NCI-H2107 treated with DMSO at 0.1 percent for 48 hours (cell line): ENCODE data around the gene PFKFB2.
"Not testable (repeated sequence)": the region's sequence is repeated elsewhere in the genome, so short reads cannot be mapped to it uniquely, and the experiment has no call there.

ENCODE experiments used
- DNase-seq: peaks from one replicate; lab custom pipeline; 2025; ENCODE audit not compliant: unreplicated experiment; lab: John Stamatoyannopoulos, UW

The PFKFB2 gene

GRCh38 chr1:207039380-207040180 lies 13.5 kb upstream of the PFKFB2 start:
- no peak for DNase-seq

GRCh38 chr1:207040181-207040533 lies 12.9 kb upstream of the PFKFB2 start:
- no peak for DNase-seq

- not testable (repeated sequence) for DNase-seq
Observed at GRCh38 chr1:207041397-207041796, 11.7 kb upstream of the PFKFB2 start.

- no peak for DNase-seq
Observed at GRCh38 chr1:207045453-207045852, 7.6 kb upstream of the PFKFB2 start.

- no peak for DNase-seq
Observed at GRCh38 chr1:207047505-207047904, 5.6 kb upstream of the PFKFB2 start.

- DNase-seq: no peak
Observed at GRCh38 chr1:207048041-207048440, 5.0 kb upstream of the PFKFB2 start.

GRCh38 chr1:207049054-207049453 lies 4.0 kb upstream of the PFKFB2 start:
- no peak for DNase-seq

GRCh38 chr1:207049514-207049913 lies 3.6 kb upstream of the PFKFB2 start:
- no peak for DNase-seq

- peak; percentile 45 for DNase-seq
Observed at GRCh38 chr1:207049974-207050391, 3.1 kb upstream of the PFKFB2 start.

GRCh38 chr1:207050480-207051190 lies 2.4 kb upstream of the PFKFB2 start:
- peak; percentile 85 for DNase-seq

GRCh38 chr1:207051191-207051943 lies 1.7 kb upstream of the PFKFB2 start, which contains the start of gene YOD1:
Gene YOD1 (minus strand): TSS chr1:207051208. CDS start chr1:207051030, 178 bp downstream.
- DNase-seq: peak; percentile 90

- DNase-seq: peak; percentile 38
Observed at GRCh38 chr1:207054491-207054890, 1.4 kb downstream of the PFKFB2 start.

- no peak for DNase-seq
Observed at GRCh38 chr1:207055386-207056001, 2.4 kb downstream of the PFKFB2 start.

- peak; percentile 60 for DNase-seq
Observed at GRCh38 chr1:207056673-207057072, 3.6 kb downstream of the PFKFB2 start.

- DNase-seq: peak; percentile 69
Observed at GRCh38 chr1:207058252-207058651, 5.2 kb downstream of the PFKFB2 start.

GRCh38 chr1:207058878-207059867 lies 6.1 kb downstream of the PFKFB2 start:
- peak; percentile 100 for DNase-seq

- no peak for DNase-seq
Observed at GRCh38 chr1:207059881-207060280, 6.8 kb downstream of the PFKFB2 start.

- no peak for DNase-seq
Observed at GRCh38 chr1:207060596-207060995, 7.5 kb downstream of the PFKFB2 start.

- no peak for DNase-seq
Observed at GRCh38 chr1:207062058-207062457, 9.0 kb downstream of the PFKFB2 start.

GRCh38 chr1:207063014-207063413 lies 9.9 kb downstream of the PFKFB2 start:
- DNase-seq: no peak
